A549 (cell line): ENCODE data around the gene DOK6.
"Not testable (repeated sequence)": the region's sequence is repeated elsewhere in the genome, so short reads cannot be mapped to it uniquely, and the experiment has no call there.

Experiments used
- CEBPB ChIP-seq, 2 experiments: fragments of >200 bp in 1 of 2; sonication (Bioruptor Twin) in 1 of 2; formaldehyde crosslinking in 1 of 2; IDR thresholded peaks; 2 replicates each; pipeline ENCODE4 v1.6.1; 2012 to 2016
- CHD2 ChIP-seq: fragments of 150-350 bp; IDR thresholded peaks from 2 replicates; pipeline ENCODE4 v1.6.1; 2014; ENCODE audit warnings: low read length; ENCODE audit not compliant: partially characterized antibody
- CTCF ChIP-seq: fragments of >200 bp; sonication (Bioruptor Twin); formaldehyde crosslinking; IDR thresholded peaks from 3 replicates; pipeline ENCODE4 v1.5.1; 2016
- EP300 ChIP-seq, 2 experiments: fragments of >200 bp; sonication (Bioruptor Twin); formaldehyde crosslinking; IDR thresholded peaks; 2 replicates in 1 of 2; 3 replicates in 1 of 2; pipeline ENCODE4 v1.6.1; 2016 to 2017
- HES2 ChIP-seq: fragments of >200 bp; sonication (Bioruptor Twin); formaldehyde crosslinking; IDR thresholded peaks from 2 replicates; pipeline ENCODE4 v1.6.1; 2016
- MAZ ChIP-seq: fragments of 150-350 bp; IDR thresholded peaks from 2 replicates; pipeline ENCODE4 v1.6.1; 2014; ENCODE audit warnings: antibody characterized with exemption, low read depth, low read length, borderline replicate concordance
- POLR2A ChIP-seq: IDR thresholded peaks from 2 replicates; pipeline ENCODE4 v1.6.1; 2012; ENCODE audit warnings: mild to moderate bottlenecking, low read length
- RAD21 ChIP-seq, 2 experiments: fragments of >200 bp in 1 of 2; sonication (Bioruptor Twin) in 1 of 2; formaldehyde crosslinking in 1 of 2; IDR thresholded peaks in 1 of 2; conservative IDR thresholded peaks in 1 of 2; 2 replicates in 1 of 2; 3 replicates in 1 of 2; pipeline ENCODE4 v1.6.1; 2012 to 2018; ENCODE audit warnings: inconsistent platforms in 1 of 2
- REST ChIP-seq: fragments of 200-600 bp; sonication (generic); IDR thresholded peaks from 2 replicates; pipeline ENCODE4 v1.6.1; 2016; ENCODE audit warnings: antibody characterized with exemption, mild to moderate bottlenecking, moderate library complexity
- RFX5 ChIP-seq: fragments of 450-650 bp; IDR thresholded peaks from 2 replicates; pipeline ENCODE4 v1.7.1; 2014; ENCODE audit warnings: antibody characterized with exemption, mild to moderate bottlenecking, moderate library complexity
- RNF2 ChIP-seq: fragments of 200-600 bp; sonication (generic); IDR thresholded peaks from 2 replicates; pipeline ENCODE4 v1.6.1; 2016; ENCODE audit warnings: low read depth, mild to moderate bottlenecking, antibody characterized with exemption, moderate library complexity, borderline replicate concordance
- SREBF2 ChIP-seq: fragments of 450-650 bp; IDR thresholded peaks from 2 replicates; pipeline ENCODE4 v1.6.1; 2014; ENCODE audit warnings: mild to moderate bottlenecking, moderate library complexity
- USF2 ChIP-seq: fragments of 450-650 bp; IDR thresholded peaks from 2 replicates; pipeline ENCODE4 v1.6.1; 2014; ENCODE audit warnings: antibody characterized with exemption

GRCh38 chr18:69662090-69662489 is 261.4 kb downstream of the DOK6 start:
- TF ChIP-seq RNF2; USF2; MAZ; CHD2; CTCF; POLR2A; RAD21 (conservative IDR thresholded peaks at IDR 0.05 in 1 of 2, IDR thresholded peaks at IDR 0.05 in 1 of 2); HES2; EP300 (IDR thresholded peaks at IDR 0.05); RFX5; CEBPB (IDR thresholded peaks at IDR 0.05); REST; SREBF2: not testable (repeated sequence)
